PFSK-1 (cell line): ENCODE measurements around the gene GNAS-AS1.

Experiments
- FOXP2 ChIP-seq: optimal IDR thresholded peaks from 2 replicates; pipeline ENCODE3; 2011; ENCODE audit warnings: borderline replicate concordance, control low read depth, inconsistent platforms; ENCODE audit not compliant: insufficient read depth; ENCODE audit errors: extremely low read length, extremely low read depth
- POLR2AphosphoS5 ChIP-seq: IDR thresholded peaks from 2 replicates; pipeline ENCODE4 v1.6.1; 2012; ENCODE audit warnings: low read depth, mild to moderate bottlenecking, control low read depth, low read length, moderate library complexity
- SIN3A ChIP-seq: IDR thresholded peaks from 2 replicates; pipeline ENCODE4 v1.6.1; 2012; ENCODE audit warnings: mild to moderate bottlenecking, low read length, moderate library complexity, borderline replicate concordance; ENCODE audit not compliant: insufficient read depth
- TAF1 ChIP-seq: IDR thresholded peaks from 2 replicates; pipeline ENCODE4 v1.6.1; 2012; ENCODE audit warnings: low read length, control low read depth, borderline replicate concordance; ENCODE audit not compliant: insufficient read depth
- TF ChIP-seq, protein P1 (sequence below), 2 experiments: IDR thresholded peaks; 2 replicates each; pipeline versions ENCODE4 v1.6.1 to v1.8.0; 2011 to 2012; ENCODE audit warnings: low read depth in 2 of 2, low read length in 2 of 2, control low read depth in 1 of 2, inconsistent platforms in 1 of 2, mild to moderate bottlenecking in 1 of 2, moderate library complexity in 1 of 2; ENCODE audit not compliant: insufficient read depth in 1 of 2

DNA sequence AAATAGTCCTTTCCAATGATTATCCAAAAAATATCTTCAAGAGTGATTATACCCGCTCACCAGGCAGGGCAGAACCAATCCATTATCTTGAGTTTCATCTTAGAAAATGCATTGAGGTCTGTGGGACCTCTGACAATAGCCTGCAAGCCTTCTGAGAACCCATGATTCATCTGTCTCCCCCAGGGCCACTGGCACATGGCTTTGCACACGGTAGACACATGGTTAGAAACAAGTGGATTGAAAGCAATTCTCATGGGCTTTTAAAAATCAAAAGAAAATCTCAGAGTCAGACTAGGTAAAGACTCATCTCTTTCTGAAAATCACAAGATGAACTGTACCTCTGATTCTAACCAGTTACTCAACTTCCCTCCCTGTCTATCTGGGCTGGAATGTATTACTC lies 15.5 kb downstream of the GNAS-AS1 start:
- TF ChIP-seq, protein P1, sequence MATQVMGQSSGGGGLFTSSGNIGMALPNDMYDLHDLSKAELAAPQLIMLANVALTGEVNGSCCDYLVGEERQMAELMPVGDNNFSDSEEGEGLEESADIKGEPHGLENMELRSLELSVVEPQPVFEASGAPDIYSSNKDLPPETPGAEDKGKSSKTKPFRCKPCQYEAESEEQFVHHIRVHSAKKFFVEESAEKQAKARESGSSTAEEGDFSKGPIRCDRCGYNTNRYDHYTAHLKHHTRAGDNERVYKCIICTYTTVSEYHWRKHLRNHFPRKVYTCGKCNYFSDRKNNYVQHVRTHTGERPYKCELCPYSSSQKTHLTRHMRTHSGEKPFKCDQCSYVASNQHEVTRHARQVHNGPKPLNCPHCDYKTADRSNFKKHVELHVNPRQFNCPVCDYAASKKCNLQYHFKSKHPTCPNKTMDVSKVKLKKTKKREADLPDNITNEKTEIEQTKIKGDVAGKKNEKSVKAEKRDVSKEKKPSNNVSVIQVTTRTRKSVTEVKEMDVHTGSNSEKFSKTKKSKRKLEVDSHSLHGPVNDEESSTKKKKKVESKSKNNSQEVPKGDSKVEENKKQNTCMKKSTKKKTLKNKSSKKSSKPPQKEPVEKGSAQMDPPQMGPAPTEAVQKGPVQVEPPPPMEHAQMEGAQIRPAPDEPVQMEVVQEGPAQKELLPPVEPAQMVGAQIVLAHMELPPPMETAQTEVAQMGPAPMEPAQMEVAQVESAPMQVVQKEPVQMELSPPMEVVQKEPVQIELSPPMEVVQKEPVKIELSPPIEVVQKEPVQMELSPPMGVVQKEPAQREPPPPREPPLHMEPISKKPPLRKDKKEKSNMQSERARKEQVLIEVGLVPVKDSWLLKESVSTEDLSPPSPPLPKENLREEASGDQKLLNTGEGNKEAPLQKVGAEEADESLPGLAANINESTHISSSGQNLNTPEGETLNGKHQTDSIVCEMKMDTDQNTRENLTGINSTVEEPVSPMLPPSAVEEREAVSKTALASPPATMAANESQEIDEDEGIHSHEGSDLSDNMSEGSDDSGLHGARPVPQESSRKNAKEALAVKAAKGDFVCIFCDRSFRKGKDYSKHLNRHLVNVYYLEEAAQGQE (IDR thresholded peaks at IDR 0.05; ENCODE audit: insufficient read depth in 1 of 2, low read depth in 2 of 2, low read length in 2 of 2): no peak
- TF ChIP-seq POLR2AphosphoS5 (no peak), TAF1 (no peak), SIN3A (no peak), FOXP2 (no peak)
